NCI-H748 treated with DMSO at 0.1 percent for 48 hours (cell line): ENCODE data around the gene AGGF1.
"Not testable (repeated sequence)": the region's sequence is repeated elsewhere in the genome, so short reads cannot be mapped to it uniquely, and the experiment has no call there.

ENCODE experiments used
- DNase-seq: peaks from one replicate; lab custom pipeline; 2025; lab: John Stamatoyannopoulos, UW

AGGF1 gene

DNA sequence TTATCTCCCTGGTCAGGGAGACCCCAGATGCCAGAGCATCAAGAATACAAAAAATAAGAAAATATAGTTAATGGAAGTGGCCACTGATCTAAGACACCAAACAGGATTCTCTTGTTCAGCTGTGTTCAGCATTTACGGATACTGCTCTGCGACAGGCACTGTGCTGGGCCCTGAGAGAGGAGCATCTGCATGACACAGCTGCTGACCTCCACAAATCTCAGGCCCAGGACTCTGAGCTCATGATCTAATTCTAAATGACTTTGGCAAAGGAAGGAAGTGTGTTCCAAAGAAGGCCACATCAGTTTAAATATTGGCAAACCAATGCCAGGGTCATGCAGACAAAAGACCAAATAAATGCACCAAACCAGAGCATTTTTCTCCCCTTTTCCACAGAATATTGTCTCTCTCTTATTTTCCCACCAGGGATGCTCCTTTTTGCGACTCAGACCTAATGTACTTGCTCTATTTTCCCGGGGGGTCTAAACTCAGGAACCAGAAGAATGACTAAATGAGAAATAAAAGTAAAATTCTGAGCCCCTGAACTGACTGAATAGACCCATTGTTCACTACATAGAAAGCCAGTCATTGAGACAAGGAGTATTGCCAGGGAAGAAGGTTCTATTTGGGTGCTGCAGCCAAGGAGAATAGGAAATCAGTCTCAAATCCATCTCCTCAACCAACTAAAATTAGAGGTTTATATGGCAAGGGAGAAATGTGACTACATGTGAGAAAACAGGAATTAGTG lies 1.4 kb upstream of the AGGF1 start:
- DNase-seq, result no peak

DNA sequence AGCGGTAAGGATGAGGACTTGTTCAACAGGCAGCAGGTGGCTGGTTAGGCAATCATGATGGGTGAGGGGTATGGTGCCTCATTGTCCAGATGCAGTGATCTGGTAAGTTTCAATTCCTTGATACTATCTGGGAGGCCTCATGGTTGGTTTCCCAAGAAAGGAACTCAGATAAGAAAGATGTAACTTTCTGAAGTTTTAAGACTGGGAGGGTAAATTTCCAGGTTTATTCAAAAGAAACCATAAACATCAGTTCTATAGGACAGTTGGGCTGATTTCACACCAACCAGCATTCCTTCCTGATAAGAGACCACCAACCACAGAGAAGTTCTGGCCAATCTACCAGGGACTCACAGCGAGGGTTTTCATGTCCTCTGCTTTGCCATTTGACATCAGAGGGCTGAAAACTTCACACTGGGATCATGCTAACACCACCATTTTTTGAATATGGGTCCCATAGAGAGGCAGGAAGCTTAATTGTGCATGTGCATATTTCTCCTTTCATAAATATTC lies 773 bp upstream of the AGGF1 start:
- no peak for DNase-seq

DNA sequence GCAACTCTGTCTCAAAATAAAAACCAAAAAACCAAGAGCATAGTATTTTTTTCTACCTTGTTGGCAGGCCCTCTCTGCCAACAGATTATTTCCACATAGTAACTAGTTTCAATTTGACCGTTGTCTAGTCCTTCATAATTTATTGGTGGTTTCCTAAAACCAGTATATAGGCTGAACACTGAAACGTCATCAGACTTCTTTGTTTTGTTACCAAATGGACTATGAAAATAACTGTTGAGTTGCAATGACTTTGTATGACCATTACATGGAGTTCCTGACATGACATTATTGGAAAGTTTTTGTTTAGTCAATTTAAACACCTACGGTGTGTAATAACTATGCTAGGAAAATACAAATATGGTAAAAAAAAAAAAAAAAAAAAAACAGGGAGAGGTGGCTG lies 1.7 kb downstream of the AGGF1 start:
- no peak for DNase-seq

DNA sequence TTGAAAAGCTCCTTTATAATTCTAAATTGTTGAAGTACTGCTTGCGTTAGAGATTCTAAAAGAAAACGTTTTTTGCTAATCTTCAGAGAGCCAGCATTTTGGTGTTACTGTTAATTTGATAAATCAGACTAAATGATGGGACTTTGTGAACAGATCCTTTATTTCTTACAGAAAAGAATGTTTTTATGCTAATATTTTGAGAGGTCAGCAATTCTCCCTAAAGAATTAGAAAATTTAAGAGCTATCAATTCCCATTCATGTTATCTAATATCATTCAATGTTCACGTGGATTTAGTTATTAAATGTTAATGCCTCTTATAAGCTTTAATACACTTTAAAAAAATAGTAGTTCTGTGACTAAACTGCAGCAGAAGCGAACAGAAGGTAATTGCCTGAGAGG lies 2.4 kb downstream of the AGGF1 start:
- no peak for DNase-seq

DNA sequence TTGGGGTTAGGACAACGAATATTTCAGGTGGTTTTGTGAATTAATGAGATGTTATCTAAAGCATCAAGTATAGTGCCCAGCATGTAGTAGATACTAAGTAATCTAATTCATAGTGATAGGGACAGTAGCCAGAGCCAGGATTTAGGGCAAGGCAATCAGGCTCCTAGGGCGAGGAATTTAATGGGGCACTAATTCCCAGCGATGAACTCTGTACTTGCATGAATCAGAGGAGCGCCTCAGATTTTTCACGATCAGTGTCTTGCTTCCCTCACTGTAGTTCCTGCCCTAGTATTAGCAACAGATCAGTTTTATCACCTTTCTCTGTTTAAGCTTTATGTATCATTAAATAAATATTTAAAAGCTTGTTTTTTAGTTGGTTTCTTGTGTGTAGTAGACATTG lies 3.1 kb downstream of the AGGF1 start:
- no peak for DNase-seq

DNA sequence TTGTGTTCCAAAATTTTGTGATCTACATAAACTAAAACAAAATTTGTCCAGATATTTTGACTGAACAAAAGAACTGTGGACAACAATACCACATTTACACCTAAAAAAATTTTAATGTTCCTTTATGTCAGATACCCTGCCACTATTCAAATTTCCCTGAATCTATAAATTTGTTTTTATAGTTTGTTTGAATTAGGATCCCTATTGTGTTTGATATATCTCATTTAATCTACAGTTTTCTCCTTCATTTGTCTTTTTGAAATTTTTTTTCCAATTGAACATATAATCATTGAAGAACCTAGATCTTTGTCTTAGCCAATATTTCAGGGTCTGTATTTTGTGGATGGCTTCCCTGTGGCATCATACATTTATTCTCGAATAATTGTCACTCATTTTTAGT lies 5.7 kb downstream of the AGGF1 start:
- DNase-seq, result no peak

DNA sequence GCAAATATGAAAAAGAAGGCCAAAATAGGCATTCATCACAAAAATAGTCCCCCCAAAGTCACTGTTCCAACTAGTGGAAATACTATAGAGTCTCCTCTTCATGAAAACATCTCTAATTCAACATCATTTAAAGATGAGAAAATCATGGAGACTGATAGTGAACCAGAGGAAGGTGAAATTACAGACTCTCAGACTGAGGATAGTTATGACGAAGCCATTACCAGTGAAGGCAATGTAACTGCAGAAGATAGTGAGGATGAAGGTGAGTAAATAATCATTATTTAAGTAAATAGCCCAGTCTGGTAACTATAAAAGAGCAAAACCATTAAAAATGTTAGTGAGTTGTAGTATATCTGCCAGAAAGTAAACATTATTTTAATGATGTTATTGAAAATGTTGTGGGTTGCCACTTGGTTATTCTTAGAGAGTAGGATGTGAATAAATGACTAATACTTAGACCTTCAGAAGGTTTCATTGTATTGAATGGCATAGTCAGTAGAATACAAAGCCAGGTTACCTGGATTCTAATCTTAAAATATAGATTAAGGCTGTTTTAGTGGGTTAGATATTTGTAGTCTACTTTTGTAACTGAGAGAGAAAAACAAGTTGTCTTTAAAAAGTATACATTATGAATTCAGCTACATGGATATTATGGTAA lies 16.3 kb downstream of the AGGF1 start:
- DNase-seq, result no peak

DNA sequence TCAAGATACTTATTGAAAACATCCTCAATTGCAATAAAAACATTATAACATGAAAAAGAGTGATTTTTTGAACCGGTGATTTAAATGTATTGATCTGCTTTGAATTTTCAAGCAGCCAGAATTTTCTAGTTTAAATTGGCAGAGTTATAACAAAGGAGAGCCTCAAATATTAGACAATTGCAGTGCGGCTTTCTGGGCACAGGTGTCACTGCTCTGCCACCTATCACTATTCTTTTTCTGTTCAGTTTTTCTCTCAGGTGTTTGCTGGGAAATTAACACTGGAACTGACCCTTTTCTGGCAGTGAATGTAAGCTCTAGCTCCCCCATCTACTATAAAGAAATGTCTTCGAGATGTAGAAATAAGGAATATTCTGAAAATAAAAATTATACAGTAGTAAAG lies 33.8 kb downstream of the AGGF1 start:
- no peak for DNase-seq

DNA sequence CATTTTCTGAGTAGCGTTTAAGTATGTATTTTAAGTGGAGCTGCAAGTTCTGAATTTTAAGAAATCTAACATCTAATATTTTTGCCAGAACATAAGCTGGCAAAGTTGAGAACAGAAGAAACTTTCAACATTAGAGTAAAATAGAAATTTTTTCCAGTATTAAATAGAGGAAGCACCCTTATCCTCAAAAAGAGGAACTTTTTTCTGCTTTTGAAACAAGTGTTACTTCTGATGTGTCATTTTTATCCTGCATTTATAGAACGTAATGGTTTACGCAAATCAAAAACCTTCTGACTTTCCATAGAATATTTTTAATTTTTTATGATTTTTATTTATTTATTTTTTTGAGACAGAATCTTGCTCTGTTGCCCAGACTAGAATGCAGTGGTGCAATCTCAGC lies 35.1 kb downstream of the AGGF1 start:
- DNase-seq, result no peak

DNA sequence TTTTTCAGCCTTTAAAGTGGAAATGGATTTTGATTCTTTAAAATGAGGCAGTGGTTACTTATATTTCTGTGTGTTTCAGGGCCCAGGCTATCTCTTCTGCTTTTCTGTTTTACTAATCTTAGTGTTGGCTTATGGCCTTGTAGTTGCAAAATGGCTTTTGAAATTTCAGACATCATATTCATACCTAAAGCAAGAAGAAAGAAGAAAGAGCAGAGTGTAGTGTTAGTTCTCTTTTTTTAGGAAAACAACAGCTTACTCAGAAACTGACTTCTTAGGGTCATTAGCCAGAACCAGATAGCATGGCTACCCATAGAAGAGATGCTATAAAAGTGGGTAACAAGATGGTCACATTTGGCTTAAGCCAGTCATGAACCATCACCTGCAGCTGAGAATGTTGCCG lies 36.0 kb downstream of the AGGF1 start:
- no peak for DNase-seq

DNA sequence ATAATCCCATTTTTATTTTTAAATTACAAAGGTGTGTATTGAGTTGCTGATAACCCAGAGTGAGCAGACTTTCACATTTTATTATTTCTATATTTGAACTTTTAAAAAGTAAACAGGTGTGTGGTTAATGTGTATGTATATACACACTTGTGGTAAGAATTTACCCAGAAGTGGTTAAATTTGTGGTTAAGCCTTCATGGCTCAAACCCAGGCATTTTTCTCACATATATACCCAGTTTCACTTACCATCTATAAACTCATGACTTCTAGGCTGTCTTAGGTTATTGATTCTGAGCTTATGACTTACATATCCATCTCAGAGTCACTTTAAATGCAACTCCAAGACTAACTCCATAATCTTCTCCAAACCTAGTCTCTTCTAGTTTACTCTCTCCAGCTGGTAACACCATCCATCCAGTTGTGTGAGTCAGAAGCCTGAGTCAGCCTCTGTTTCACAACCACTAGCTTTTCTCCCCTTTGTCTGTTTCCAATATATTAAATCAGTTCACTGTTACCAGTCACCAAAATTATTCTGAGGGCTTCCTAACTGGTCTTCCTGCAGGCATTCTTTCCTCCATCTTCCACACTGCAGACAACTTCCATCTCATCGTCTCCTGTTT lies 36.7 kb downstream of the AGGF1 start:
- DNase-seq, result no peak

DNA sequence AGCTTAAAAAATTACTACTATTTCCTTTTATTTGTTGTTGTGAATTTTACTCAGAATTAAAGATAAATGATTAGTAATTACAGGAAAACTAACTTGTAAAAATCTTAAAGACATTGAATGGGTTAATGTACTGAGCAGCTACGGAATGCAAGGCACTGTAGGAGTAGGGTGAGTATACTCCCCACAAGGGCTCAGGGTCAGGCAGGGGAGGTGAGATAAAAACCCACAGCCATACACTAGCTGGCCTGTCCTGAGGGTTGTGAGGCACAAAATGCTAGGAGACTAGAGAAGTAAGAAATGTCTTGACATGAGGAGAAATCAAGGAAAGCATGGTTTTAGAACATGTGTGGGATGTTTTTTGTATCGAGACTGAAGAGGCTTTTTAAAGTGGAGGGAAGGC lies 43.5 kb downstream of the AGGF1 start:
- no peak for DNase-seq

DNA sequence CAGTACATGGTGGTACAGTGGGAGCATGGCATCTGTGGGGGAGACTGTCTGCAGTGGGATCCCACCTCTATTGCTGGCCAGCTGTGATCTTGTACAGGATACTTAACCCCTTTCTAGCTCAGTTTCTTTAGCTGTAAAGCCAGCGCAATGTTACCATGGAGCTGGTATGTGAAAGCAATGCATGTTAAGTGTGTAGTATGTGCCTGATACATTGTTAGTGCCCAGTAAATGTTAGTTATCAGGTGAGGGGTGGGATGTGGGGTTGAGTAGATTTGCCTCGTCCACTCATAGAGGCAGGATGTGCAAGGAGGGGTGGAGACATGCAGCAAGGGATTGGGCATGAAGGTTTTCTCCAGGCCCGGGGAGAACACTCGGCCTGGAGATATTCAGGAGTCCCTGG lies 44.5 kb downstream of the AGGF1 start:
- DNase-seq, result no peak

DNA sequence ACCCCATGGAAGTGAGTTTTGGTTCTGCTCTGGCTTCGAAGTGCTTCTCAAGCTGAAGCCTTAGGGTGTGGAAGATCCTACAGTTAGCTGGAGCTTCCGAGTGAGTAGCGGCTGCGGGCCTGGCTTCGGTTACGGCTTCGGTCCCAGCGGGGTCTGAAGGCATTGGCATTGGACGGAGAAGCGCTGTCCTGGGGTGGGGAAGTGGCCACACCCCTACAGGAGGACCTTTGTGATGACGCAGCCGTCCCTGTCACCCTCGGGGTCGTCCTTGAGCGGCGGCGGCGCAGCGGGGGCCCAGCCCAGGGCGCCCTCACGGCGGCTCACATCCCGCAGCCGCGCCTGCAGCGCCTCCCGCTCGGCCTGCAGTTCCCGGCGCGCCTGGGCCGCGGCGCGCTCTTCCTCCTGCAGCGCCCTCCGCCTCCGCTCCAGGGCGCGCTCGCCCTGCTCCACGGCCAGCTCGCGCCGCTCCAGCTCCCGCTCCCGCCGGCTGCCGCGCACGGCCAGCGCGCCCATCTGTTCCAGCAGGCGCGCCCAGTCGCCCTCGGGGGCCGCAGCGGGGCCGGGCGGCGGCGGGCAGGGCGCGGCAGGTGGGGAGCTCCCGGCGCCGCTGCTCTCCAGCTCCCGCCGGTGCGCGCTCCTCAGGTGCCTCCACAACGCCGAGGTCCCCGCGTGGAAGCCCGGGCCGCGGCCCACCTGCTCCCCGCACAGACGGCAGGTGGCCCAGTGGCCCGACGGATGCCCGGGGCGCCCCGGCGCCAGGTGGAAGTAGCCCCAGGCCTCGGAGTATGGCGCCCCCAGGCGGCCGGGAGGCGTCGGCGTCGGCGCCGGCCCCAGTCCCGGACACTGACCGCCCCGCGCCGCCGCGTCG lies 47.0 kb downstream of the AGGF1 start:
- DNase-seq, result peak; percentile 42

DNA sequence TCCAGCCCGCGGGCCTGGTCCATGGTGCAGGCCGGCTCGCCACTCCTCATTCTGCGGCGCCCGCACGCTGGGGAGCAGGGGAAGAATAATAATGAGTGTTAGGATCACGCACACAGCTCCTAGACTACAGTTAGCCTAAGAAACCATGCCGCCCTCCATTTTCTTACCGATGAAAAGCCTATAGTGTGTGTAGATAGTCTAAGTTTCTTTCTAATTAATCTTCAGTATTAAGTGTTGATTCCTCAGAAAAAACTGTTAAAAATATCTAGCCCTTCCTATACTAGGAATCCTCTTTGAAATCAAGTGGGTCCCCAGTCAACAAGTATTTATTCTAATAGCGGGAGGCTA lies 47.6 kb downstream of the AGGF1 start:
- DNase-seq, result no peak

DNA sequence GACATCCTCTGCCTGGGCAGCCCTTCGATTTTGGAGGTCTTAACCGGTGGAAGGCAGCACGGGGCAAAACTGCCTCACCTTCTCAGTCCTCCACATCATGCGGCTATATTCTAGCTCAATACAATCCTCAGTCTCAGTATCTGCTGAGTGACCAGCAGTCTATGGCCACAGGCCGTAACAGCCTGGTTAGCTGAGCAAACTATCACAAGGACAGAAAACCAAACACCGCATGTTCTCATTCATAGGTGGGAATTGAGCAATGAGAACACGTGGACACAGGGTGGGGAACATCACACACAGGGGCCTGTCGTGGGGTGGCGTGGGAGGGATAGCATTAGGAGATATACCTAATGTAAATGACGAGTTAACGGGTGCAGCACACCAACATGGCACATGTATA lies 50.3 kb downstream of the AGGF1 start:
- DNase-seq, result not testable (repeated sequence)

DNA sequence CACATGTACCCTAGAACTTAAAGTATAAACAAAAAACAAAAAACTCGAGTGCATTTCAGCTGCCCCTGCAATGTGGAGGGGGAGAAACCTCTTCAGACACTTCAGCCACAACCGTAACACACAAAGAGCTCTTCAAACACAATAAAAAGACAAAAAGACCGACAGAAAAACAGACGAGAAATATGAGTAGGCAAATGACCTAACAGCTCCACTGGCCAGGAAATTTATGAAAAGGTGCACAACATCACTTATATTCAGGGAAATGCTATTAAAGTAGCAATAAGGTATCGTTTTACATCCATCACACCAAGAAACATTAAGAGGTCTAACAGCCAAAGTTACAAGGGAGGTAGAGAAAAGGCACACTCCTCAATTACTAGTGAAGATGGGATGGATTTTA lies 50.7 kb downstream of the AGGF1 start:
- DNase-seq, result peak; percentile 56

DNA sequence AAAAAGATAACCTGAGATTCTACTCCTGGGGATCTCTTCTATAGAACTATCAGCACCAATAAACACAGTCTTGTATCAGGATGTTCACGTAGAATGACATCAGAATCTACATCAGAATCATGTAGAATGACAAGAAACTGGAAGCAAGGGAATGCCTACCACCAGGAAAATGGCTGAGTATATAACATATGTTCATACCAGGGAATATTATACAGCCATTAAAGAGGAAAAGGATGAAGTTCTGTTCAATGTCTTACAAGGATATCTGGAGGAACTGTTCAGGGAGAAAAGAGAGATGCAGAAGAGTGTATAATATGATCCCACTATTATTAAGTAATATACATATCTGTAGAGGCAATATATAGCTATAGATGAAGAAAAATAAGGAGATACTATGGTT lies 52.1 kb downstream of the AGGF1 start:
- DNase-seq, result no peak

DNA sequence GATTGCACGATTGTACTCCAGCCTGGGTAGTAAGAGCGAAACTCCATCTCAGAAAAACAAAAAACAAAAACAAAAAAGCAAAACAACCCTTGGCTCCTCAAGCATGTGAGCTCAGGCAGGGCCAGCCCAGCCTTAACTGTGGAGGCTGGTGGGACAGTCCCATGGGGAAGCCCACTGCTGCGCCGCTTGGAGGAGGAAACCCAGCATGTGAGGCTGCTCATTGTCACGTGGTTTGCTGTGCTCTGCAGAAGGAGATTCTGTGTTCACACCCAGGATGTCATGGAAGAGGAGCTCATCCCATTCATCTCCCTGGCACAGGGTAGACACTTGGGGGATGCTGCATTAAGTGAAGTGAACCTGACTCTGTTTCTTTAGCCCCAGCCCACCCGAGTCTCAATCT lies 52.9 kb downstream of the AGGF1 start:
- no peak for DNase-seq

DNA sequence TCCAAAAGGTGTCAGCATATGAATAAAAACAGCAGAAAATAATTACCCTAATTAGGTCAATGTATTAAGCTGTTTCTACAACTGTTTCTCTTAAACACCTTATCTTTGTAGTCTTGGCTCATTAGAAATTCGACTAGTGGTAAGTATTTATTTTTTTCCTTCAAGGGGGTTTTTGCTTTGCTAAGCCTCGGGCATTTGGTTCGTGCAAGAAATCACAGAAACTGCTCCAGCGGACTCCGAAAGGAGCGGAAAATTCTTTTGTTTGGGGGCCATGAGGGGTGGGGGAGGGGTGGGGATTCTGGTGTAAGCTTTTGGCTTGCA lies 56.1 kb downstream of the AGGF1 start:
- no peak for DNase-seq

DNA sequence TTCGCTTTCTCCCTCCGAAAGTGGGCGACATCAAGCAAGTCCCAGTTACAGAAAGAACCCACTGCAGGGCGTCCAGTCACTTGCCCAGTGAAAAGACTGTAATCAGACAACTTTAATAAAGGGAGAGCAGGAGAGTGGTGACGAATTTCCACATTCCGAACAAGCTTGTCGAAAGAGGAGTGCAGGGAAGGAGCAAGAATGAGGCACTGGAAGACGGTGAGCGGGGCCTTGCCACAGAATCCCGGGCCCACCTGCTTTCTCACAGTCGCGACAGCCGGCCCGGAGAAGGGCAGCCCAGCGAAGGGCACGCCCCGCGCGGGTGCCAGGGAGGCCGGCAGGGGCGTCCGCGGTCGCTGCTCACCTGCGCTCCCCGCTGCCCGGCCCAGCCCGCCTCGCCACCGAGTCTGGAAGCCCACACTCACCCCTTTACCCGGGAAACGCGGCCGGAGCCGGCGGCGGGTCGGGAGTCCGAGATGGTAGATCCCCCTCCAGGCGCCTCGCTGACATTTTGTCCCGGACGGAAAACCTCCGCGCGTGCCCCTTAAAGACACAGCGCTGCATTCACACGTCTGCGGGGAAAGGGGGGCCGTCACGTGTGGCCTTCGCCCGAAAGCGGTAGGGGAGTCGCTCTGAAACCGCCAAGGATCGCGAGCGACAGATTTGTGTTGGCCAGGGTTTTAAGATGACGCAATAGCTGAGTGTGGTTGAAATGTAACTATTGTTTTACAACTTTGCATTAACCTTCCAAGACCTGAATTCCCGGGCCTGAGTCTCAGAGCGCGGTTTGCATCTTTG lies 56.7 kb downstream of the AGGF1 start, which contains the start of gene ZBED3:
ZBED3 (minus strand) TSS at position 597 of the 795 bp plus-strand sequence. CDS start 9,407 bp downstream, outside the sequence.
- peak; percentile 76 for DNase-seq
